ENCODE data around the gene BAIAP2.

DNA sequence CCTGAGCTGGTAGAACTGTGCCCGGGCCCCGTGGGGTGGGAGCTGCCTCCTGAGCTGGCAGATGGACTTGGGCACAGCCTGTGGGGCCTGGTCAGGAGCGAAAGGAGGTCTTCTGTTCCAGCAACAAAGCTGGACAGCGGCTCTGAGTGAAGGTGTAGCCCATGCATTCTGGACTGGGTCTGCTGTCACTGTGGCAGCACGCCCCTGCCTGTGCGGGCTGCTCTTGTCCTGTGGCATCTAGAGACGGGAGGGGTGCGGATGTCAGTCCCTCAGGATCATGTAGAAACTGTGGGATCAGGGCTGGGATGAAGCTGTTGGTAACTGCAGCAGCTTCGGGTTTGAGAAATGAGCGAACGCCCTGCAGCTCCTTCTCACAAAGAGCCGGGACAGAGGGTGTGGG is 19.4 kb downstream of the BAIAP2 start:
- TF ChIP-seq POLR2A (IDR thresholded peaks at IDR 0.05) (no peak), POLR2AphosphoS5 (IDR thresholded peaks at IDR 0.05) (no peak)
- TF ChIP-seq, protein P1, sequence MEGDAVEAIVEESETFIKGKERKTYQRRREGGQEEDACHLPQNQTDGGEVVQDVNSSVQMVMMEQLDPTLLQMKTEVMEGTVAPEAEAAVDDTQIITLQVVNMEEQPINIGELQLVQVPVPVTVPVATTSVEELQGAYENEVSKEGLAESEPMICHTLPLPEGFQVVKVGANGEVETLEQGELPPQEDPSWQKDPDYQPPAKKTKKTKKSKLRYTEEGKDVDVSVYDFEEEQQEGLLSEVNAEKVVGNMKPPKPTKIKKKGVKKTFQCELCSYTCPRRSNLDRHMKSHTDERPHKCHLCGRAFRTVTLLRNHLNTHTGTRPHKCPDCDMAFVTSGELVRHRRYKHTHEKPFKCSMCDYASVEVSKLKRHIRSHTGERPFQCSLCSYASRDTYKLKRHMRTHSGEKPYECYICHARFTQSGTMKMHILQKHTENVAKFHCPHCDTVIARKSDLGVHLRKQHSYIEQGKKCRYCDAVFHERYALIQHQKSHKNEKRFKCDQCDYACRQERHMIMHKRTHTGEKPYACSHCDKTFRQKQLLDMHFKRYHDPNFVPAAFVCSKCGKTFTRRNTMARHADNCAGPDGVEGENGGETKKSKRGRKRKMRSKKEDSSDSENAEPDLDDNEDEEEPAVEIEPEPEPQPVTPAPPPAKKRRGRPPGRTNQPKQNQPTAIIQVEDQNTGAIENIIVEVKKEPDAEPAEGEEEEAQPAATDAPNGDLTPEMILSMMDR (IDR thresholded peaks at IDR 0.05), result no peak
